HL-60/S4 treated with retinoic acid at 250 ng/mL for 4 days and 3 days (cell line): Measurements from ENCODE around the gene HK3.

ENCODE experiments used
- in situ Hi-C: fragments of 300-500 bp; cut with MboI; formaldehyde crosslinking; loops from 2 replicates; pipeline ENCODE4 v1.7.0; 2022; ENCODE audit warnings: low sequenced_read_pairs

The HK3 gene

GRCh38 chr5:176853151-176853778 lies 45.9 kb downstream of the HK3 start:
- in situ Hi-C loops = no loop called here

GRCh38 chr5:176851871-176852658 lies 47.1 kb downstream of the HK3 start:
- in situ Hi-C loops = no loop called here

- in situ Hi-C loops = no loop called here
Observed at GRCh38 chr5:176851380-176851779, 47.8 kb downstream of the HK3 start.

GRCh38 chr5:176850371-176851245 lies 48.5 kb downstream of the HK3 start:
- in situ Hi-C loops = no loop called here

GRCh38 chr5:176849611-176850227 lies 49.4 kb downstream of the HK3 start:
- in situ Hi-C loops = no loop called here

- in situ Hi-C loops = no loop called here
Observed at GRCh38 chr5:176848651-176849050, 50.5 kb downstream of the HK3 start.

GRCh38 chr5:176847726-176848290 lies 51.3 kb downstream of the HK3 start:
- in situ Hi-C loops = no loop called here

- in situ Hi-C loops = no loop called here
Observed at GRCh38 chr5:176847148-176847547, 52.0 kb downstream of the HK3 start.

GRCh38 chr5:176846335-176847140 lies 52.6 kb downstream of the HK3 start:
- in situ Hi-C loops = no loop called here

- in situ Hi-C loops = no loop called here
Observed at GRCh38 chr5:176845392-176845713, 53.8 kb downstream of the HK3 start.

GRCh38 chr5:176844706-176845391 lies 54.3 kb downstream of the HK3 start:
- in situ Hi-C loops = no loop called here

GRCh38 chr5:176844281-176844680 lies 54.9 kb downstream of the HK3 start:
- in situ Hi-C loops = no loop called here

- in situ Hi-C loops = no loop called here
Observed at GRCh38 chr5:176843673-176844072, 55.5 kb downstream of the HK3 start.

GRCh38 chr5:176837707-176838115 lies 61.4 kb downstream of the HK3 start:
- in situ Hi-C loops = no loop called here

GRCh38 chr5:176836811-176837706 lies 62.1 kb downstream of the HK3 start:
- in situ Hi-C loops = no loop called here

GRCh38 chr5:176835918-176836317 lies 63.2 kb downstream of the HK3 start:
- in situ Hi-C loops = no loop called here

GRCh38 chr5:176833286-176833685 lies 65.9 kb downstream of the HK3 start:
- in situ Hi-C loops = no loop called here

GRCh38 chr5:176832162-176832561 lies 67.0 kb downstream of the HK3 start:
- in situ Hi-C loops = no loop called here

- in situ Hi-C loops = no loop called here
Observed at GRCh38 chr5:176831425-176831824, 67.7 kb downstream of the HK3 start.
